NCI-H1105 treated with DMSO at 0.1 percent for 48 hours (cell line): Measurements from ENCODE around the gene CDIPT.
A peak's percentile ranks its signal among the peaks of the same experiment; 100 is the strongest.
"Not testable (repeated sequence)": the region's sequence is repeated elsewhere in the genome, so short reads cannot be mapped to it uniquely, and the experiment has no call there.

ENCODE experiments used
- DNase-seq: peaks from one replicate; lab custom pipeline; 2025; lab: John Stamatoyannopoulos, UW

CDIPT gene

GRCh38 chr16:29896841-29897240 lies 33.8 kb upstream of the CDIPT start:
- no peak for DNase-seq

- DNase-seq, result no peak
Observed at GRCh38 chr16:29894352-29894751, 31.3 kb upstream of the CDIPT start.

- DNase-seq, result no peak
Observed at GRCh38 chr16:29893553-29893952, 30.5 kb upstream of the CDIPT start.

GRCh38 chr16:29892458-29892813 lies 29.4 kb upstream of the CDIPT start:
- no peak for DNase-seq

- no peak for DNase-seq
Observed at GRCh38 chr16:29891525-29892457, 28.8 kb upstream of the CDIPT start.

- not testable (repeated sequence) for DNase-seq
Observed at GRCh38 chr16:29889372-29889771, 26.3 kb upstream of the CDIPT start.

- DNase-seq, result no peak
Observed at GRCh38 chr16:29883987-29884386, 21.0 kb upstream of the CDIPT start.

GRCh38 chr16:29881050-29881449 lies 18.0 kb upstream of the CDIPT start:
- DNase-seq, result no peak

GRCh38 chr16:29878172-29878571 lies 15.1 kb upstream of the CDIPT start:
- DNase-seq, result no peak

- no peak for DNase-seq
Observed at GRCh38 chr16:29877266-29877961, 14.4 kb upstream of the CDIPT start.

- DNase-seq, result no peak
Observed at GRCh38 chr16:29876594-29877249, 13.7 kb upstream of the CDIPT start.

- no peak for DNase-seq
Observed at GRCh38 chr16:29876217-29876593, 13.2 kb upstream of the CDIPT start.

GRCh38 chr16:29875206-29875605 lies 12.2 kb upstream of the CDIPT start:
- no peak for DNase-seq

GRCh38 chr16:29873319-29873718 lies 10.3 kb upstream of the CDIPT start:
- no peak for DNase-seq

- DNase-seq, result no peak
Observed at GRCh38 chr16:29871822-29872546, 9.0 kb upstream of the CDIPT start.

GRCh38 chr16:29869067-29869466 lies 6.0 kb upstream of the CDIPT start:
- not testable (repeated sequence) for DNase-seq

- no peak for DNase-seq
Observed at GRCh38 chr16:29868396-29869009, 5.5 kb upstream of the CDIPT start.

GRCh38 chr16:29864205-29864604 lies 1.2 kb upstream of the CDIPT start:
- DNase-seq, result no peak

- DNase-seq, result no peak
Observed at GRCh38 chr16:29863669-29863984, 601 bp upstream of the CDIPT start.

GRCh38 chr16:29862383-29862883 lies 593 bp downstream of the CDIPT start:
- peak; percentile 8 for DNase-seq

- no peak for DNase-seq
Observed at GRCh38 chr16:29860218-29860617, 2.8 kb downstream of the CDIPT start.

- no peak for DNase-seq
Observed at GRCh38 chr16:29858974-29859373, 4.1 kb downstream of the CDIPT start.
